GM21737 (cell line): ENCODE data around the gene CDCA4.
"Not testable (repeated sequence)": the region's sequence is repeated elsewhere in the genome, so short reads cannot be mapped to it uniquely, and the experiment has no call there.

Experiments
- ATAC-seq: cut with Tn5 transposase; IDR thresholded peaks from one replicate; pipeline ENCODE4 v1.9.1; 2021; ENCODE audit warnings: mild to moderate bottlenecking, moderate library complexity; ENCODE audit not compliant: unreplicated experiment

Gene CDCA4

DNA sequence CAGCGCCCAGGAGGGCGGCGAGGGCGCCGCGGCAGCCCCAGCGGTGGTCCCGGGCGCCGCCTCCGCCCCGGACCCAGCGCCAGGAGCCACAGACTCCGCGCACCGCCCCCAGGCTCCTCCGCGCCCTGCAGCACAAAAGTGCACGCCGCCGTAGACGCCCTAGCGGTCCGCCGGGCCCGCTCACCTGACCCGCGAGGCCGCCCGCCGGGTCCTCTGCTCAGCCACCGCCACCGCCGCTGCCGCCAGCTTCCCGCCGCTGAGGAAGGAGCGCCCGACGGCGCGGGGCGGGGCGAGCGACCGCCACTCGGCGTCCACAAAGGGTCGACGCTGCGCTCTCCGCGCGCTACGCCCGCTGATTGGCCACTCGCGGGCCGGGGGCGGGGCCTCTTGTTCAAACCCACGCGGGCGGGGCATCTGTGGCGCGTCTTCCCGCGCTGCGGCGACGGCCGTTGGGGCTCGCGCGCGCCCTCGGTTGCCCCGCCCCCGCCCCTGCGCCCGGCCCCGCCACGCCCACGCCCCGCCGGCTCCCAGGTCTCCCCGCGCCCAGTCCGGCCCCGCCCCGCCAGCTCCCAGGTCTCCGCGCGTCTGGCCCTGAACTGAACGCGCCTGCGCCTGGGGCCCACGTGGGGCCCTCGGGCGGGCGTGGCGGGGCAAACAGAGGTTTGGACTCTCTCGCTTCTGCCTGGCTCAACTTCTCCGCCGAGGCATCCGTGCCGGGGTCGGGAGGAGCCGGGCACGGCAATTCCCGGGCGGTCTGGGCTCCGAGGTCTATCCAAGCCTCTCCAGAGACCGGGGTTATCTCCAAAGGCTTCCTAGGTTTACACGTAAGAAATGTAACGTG is at the start of gene CDCA4:
Gene CDCA4, minus strand, starts transcription at position 269 of the 841 bp plus-strand sequence. CDS start 9,154 bp downstream, outside the sequence.
- peak; percentile 71 for ATAC-seq

DNA sequence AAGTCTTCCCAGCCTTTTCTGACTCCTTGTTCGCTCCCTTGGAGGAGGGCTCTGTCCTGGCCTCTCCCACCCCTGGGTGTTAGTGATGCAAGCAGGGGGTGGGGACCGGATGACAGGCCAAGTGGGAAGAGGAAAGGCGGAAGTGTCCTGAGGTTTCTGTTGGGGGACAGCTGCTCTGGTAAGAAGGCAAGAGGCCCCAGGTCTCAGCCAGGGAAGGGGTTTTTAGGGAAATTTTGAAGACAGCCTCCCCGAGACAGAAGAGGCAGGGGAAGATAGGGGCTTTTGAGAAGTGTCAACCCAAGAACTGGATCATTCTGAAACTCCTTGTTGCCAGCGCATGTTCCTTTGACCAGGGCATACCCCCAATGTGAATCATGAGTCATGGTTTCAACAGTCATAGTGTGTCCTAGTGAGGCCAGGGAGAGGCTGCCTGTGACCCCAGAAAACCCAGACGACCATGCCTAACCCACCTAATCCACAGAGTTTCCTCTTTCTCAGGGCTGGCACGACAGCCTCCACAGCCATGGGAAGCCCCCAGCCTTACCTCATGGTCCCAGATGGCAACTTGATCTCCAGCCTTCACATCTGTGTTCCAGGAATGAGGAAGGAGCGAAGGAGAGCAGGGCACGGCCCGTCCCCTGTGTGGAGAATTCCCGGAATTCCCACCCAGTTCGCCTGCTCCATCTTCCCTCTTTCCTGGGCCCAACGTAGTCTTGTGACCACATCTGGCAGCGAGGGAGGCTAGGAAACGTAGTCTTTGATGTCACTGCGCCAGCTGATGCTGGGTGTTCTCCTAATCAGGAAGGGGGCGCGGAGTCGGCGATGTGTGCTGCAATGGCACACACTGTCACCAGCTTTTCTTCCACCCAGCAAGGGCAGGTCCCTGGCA is 49.2 kb upstream of the CDCA4 start:
- peak; percentile 34 for ATAC-seq

DNA sequence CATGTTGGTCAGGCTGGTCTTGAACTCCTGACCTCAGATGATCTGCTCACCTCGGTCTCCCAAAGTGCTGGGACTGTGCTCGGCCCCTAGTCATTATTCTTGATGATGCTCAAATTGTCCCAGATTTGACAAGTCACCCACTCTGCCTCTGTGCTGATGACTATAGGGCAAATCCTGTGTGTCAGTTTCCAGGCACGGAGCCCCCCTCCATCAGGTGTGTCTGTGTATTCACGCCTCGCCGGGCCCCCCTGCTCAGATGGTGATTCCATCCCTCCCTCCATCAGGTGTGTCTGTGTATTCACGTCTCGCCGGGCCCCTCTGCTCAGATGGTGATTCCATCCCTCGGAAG is 48.6 kb upstream of the CDCA4 start:
- no peak for ATAC-seq

DNA sequence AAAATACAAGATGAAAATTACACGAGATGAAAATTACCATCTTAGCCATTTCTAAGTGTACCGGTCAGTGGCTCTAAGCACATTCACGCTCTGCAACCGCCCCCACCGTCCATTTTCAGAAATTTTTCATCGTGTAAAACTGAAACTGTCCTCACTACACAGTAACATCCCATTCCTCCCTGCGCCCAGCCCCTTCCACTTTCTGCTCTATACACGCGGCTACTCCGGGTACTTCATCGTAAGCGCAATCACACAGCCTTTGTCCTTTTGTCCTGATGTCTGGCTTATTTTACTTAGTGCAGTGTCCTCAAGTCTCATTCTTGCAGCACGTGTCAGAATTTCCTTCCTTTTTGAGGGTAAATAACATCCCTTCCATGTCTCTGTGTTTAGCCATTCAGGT is 47.9 kb upstream of the CDCA4 start:
- ATAC-seq: no peak

DNA sequence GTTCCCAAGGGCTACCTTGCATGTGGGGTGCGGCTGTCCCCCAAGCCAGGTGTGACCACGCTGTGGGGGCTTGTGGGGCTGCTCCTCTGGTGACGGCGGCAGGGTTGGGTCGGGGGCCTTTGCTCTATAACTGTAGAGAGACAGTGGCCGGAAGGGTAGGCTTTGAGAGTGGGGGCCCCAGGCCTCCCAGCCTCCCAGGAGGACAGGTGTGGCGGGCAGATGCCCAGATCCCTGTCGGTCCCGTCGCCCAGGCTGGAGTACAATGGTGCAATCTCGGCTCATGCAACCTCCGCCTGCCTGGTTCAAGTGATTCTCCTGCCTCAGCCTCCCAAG is 47.1 kb upstream of the CDCA4 start:
- no peak for ATAC-seq

DNA sequence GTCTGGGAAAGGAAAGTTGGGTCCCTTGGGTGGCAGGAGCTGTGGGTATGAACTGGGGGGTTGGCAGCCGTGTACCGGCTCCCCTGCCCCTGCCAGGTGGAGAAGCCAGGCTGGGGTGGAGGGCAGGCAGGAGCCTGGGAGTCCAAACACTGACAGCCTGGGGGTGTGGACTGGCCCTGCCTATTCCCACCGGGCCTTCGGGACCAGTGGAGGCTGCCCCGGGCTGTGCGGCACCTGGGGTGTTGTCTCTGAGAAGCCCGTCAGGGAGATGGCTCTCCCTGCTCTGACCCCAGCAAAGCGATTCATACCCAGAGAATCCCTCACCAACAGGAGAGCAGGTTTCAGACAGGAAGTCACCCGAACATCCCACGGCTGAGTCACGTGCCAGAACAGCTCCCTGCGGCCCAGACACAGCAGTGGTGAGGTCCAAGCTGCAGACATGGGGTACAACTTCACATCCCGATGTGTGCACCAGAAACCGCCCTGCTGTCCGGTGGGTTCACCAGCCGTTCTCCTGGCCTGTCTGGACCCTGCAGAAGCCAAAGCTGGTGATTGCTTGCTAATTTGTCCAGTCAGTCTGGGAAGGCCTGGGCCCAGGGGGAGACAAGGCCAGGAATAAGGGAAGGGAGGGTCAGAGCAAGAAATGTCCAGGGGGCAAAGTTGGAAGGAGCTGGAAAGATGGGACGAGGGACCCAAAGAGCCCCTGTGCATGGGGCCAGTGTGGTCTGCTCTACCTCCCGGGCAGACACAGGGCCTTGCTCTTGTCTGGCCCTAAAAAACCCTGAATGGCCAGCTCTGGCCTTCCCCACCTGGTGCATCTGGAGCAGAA is 46.5 kb upstream of the CDCA4 start:
- ATAC-seq: no peak

DNA sequence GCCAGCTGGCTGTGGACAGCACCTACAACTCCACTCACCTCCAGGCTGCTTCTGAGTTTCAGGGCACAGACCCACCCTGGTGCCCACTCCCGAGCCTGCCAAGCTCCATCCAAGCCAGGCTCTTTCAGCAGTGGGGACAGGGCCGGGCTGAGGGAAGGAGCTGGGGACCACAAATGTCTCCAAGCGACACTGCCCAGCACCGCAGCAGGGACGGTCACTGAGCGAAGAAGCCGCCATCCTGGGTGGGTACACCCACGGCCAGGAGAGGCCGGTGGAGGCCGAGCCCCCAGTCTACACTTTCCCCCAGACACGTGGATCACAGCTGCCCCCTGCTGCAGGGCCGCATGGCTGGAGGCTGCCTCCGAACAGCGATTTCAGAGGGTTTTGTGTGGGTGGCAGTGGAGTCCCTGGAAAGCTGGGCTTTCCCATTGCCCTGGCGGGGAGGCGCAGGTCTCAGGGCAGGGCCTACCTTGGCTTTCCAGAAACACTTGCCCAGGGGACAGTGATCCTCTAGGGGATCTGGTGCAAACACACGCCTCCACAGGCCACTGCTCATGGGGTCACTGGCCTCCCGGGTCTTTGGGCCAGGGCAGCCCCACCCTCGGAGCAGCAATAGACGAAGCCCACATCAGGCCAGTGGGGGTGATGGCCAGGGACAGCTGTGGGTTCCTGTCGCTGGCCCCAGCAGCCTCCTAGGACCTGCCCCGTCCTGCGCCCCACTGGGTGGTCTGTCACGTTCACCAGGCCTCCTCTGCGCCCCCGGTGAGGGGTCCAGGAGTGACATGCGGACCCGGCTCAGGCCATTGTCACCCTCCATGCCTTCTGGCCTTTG is 45.6 kb upstream of the CDCA4 start:
- ATAC-seq: no peak

DNA sequence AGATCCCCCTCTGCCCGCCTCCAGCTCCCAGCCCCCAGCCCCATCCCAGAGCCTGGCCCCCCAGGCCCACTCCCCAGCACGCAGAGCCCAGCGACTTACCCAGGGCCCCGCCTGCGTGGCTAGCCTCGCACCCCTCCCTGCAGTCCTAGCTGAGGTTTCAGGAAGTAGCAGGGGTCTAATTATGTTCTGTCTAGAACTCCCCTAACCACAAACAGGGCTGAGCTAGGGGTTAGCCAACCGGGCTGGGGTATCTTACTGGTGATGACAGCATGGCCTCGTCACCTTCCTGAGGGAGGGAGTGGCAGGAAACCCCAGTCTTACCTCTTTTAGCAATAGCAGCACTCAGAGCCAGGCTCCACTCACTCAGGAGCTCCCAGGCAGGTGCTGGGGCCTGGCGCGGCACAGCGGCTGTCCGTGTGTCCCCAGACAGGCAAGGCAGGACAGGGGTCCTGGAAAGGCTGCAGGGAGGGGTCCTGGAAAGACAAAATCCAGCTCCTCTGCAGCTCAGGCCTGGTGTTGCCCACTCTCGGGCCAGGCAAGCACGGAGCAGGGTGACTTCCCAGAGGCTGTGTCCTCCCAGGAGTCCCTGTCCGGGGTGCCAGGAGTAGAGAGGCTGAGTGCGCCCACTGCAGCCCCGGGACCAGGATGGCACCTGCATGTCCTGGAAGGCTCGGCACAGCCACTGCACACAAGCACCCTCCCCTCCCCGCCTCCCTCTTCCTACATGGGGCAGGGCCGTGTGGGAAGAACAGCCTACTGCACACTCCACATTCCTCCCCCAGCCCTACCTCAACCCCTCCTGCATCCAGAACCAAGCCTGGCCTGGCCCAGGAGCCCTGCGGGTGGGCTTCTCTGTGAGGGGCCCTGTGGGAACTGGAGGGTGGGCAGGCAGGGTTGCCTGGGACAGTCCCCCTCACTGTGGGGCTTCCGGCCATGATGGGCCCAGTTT is 44.7 kb upstream of the CDCA4 start, which contains the start of gene GPR132:
Gene GPR132, minus strand, starts transcription at position 151 of the 949 bp plus-strand sequence. CDS start 10,010 bp downstream, outside the sequence.
- peak; percentile 45 for ATAC-seq

DNA sequence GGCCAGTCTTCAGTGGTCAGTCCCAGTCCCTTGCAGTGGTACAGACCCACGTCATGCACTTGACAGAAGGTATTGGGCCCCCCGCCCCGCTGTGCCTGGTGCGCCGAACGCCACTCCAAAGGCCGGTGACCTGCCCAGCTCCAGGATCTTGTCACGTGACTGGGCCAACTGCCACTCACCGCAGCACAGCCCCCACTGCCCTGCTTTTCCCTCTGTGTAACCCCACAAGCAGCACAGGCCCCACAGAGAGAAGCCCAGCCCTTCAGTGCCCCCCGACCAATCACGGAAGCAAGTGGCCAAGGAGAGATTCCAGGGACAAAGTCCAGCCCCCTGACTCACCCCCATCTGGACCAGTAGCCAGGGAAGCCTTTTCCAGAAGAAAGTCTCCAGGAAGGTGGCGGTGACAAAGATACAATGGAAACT is 43.8 kb upstream of the CDCA4 start:
- no peak for ATAC-seq

DNA sequence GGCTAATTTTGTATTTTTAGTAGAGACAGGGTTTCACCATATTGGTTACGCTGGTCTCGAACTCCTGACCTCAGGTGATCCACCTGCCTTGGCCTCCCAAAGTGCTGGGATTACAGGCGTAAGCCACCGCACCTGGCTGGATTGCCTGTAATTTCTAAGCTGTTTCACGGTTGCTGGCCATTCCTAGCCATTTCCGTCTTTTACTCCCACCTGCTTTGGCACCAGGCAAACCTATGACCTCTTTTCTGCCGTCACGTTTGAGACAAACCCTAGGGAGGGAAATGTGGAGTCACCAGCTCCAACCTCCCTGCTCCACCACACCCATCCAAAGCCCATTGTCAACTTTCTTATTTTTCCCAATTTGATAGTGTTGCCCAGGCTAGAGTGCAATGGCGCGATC is 43.1 kb upstream of the CDCA4 start:
- ATAC-seq: no peak

DNA sequence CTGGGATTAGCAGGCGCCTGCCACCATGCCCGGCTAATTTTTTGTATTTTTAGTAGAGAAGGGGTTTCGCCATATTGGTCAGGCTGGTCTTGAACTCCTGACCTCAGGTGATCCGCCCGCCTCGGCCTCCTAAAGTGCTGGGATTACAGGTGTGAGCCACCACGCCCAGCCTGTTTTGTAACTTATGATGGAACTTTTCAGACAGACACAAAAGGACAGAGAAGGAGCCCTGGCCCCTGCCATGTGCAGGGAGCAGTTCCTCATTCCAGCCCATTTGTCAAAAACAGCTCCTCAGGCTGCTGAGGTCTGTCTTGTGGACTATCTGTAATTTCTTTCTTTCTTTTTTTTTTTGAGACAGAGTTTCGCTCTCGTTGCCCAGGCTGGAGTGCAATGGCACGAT is 42.6 kb upstream of the CDCA4 start:
- not testable (repeated sequence) for ATAC-seq

DNA sequence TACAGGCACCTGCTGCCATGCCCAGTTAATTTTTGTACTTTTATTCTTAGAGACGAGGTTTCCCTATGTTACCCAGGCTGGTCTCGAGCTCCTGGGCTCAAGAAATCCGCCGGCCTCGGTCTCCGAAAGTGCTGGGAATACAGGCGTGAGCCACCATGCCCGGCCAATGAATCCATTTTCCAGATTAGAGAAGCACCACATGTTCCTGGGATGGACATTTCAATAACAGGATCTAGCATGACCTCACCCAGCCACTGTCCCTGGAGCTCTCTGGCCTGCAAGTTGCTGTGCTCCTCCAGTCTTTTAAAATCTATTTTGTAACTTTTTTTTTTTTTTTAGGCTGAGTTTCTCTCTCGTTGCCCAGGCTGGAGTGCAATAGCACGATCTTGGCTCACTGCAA is 42.2 kb upstream of the CDCA4 start:
- no peak for ATAC-seq

DNA sequence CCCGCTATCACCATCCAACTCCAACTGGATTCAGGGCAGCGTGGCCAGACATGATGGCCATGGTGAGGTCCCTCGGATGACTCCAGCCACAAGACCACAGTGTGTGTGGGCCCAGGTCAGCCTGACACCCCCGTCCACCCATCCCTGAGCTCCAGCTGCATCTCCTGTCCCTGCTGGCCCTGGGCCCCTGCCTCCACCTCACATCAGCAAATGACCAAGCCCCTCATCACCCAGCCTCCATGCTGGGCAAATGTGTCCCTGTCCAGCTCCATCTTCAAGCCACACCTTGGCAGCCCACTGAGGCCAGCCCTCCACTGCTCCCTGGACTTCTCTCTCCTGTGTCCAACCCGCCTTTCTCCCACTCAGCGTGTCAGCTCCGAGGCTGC is 41.2 kb upstream of the CDCA4 start:
- ATAC-seq: no peak

DNA sequence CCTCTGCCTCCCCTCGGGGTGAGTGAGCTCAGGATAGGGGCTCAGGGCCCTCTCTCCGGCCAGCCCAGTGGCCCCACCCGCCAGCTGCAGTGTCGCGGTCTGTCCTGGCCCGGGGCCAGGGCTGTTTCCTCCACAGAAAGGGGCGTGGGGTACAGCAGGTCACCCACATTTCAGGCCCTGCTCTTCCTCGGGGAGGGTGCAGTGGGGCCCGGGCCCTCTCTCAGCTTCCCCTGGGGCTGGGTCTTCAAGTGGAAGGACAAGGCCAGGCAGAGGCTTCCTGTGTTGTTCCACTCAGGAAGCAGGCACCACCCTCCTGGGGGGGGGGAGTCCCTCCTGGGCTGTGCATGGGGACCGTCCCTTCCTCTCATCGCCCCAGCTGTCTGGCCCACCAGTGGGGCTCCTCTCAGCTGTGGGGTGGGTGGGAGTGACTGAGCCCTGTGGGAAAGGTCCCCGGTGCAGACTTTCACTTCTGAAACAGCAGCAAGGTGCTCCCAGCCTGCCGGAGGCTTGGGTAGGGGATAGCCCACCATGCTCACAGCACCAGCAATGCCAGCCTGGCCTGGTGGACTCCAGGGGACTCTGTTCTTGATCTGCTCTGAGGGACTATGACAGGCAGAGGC is 40.7 kb upstream of the CDCA4 start:
- no peak for ATAC-seq

DNA sequence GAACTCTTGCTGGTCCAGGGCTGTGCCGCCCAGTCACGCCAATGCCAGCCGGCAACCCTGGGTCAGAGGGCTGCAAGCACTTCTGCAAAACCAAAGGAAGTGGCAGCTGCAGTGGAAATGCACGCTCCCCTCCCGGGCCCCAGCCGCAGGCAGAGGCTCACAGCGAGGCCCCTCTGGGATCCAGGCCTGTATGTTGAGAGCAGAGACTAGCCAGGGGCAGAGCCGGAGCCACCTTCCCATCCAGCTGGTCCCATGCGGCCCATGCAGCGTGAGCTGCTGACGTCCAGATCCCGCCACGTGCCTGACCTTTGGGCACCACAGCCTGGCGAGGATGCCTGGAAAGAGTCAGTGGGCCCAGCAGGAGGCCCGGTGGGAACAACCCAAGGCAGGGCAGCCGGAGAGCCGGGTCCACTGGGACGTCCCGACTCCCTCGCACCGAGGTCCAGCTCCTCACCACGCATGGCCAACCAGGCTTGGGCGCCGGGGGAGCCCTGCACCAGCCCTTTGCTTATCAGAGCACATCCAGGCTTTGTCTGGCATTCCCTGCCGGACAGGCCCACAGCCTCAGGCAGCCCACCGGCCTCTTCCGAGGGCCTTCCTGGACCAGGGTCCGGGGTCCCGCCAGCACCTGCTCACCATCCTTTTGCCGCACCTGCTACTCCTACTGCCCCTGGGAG is 40.0 kb upstream of the CDCA4 start:
- no peak for ATAC-seq

DNA sequence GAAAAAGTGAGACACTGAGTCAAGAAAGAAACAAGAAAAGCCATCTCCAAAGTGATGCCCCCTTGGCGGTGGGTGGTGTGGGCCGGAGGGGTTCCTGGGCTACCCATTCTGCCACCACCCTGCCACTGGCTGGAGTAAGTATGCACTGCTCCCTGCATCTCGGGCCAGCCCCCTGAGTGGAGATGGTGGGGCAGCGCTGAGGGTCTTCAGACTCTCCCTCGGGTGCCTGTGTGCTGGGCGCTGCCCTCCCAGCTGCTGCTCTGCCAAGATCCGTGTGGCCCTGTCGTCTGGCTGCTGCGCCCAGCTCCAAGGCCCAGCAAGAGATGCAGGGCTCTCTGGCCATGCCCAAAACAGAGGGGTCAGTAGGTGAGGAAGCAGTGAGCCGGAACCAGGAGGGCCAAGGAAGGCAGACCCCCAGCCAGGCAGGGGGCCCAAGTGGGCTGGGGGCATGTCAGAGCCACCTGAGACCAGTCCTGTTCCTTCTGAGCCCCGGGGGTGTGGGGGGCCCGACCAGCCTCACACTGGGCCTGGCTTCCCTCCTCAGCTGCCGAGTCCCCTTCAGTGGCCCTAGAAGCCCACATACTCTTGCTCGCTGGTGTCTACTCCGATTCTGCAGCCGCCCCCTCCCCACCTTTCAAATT is 39.2 kb upstream of the CDCA4 start:
- no peak for ATAC-seq

DNA sequence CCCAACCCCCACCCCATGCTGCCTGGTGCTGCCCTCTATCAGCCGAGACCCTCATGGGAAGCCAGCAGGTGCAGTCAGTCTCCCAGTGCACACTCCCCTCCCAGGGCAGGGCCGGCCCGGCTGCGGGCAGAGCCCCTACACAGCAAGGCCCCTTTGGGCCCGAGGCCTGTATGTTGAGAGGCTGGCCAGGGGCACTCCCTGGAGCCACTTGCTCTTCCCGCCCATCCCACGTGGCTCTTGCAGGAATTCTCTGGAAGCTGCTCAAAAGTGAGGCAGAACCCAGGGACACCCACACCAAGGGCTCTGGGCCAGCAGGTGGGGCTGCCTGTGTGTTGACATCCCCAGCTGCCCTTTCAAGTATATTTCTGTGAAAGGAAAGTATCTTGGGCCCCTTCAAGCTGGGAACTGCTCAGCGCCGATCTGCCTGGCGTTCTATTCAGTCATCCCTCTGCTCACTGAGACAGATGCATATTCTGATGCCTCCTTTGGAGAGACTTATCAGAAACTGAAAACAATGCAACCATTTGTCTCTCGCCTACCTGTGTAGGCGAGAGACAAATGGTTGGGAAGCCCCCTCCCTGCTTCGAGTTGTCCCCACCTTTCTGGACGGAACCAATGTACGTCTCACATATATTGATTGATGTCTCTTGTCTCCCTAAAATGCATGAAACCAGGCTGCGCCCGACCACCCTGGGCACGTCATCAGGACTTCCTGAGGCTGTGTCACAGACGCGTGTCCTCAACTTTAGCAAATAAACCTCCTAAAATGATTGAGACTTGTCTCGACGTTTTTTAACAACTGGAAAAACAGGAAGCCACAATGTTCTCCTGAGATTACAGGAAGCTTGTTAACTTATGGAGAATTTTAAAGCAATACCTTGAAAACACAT is 38.4 kb upstream of the CDCA4 start:
- ATAC-seq: no peak
